ENCODE results near the gene IARS1. TPM values are rescaled to one million over a fixed set of nuclear protein-coding genes. Genes with fewer than 3 reads are reported as not detected.

The IARS1 gene
- total and polyA plus RNA-seq, 2 of the 8 experiments (the other 6 are each of a cell fraction or from before 2014, with no cell fraction given): 74.9 to 243 TPM

- TF ChIP-seq ZNF274 (IDR thresholded peaks at IDR 0.05; ENCODE audit: borderline replicate concordance, extremely low read depth, low read length) (no peak), CHD2 (IDR thresholded peaks at IDR 0.05; ENCODE audit: low read length) (no peak)
These were observed 22.0 kb upstream of the IARS1 start (continued) for GRCh38 chr9:92315456-92315855.
